Activated T-cell treated with anti-CD3 and anti-CD28 coated beads, Interleukin-2, amount 50 U/mL, for 48 hours (primary cell): ENCODE results near the gene RGS8.
"Not testable (repeated sequence)": the region's sequence is repeated elsewhere in the genome, so short reads cannot be mapped to it uniquely, and the experiment has no call there.

ENCODE experiments used
- DNase-seq, 2 experiments: peaks; one replicate each; pipeline ENCODE4 v3.0.0-alpha.2; 2020

RGS8 gene

GRCh38 chr1:182700351-182700709, 15.9 kb upstream of the RGS8 start:
- DNase-seq: no peak

DNA sequence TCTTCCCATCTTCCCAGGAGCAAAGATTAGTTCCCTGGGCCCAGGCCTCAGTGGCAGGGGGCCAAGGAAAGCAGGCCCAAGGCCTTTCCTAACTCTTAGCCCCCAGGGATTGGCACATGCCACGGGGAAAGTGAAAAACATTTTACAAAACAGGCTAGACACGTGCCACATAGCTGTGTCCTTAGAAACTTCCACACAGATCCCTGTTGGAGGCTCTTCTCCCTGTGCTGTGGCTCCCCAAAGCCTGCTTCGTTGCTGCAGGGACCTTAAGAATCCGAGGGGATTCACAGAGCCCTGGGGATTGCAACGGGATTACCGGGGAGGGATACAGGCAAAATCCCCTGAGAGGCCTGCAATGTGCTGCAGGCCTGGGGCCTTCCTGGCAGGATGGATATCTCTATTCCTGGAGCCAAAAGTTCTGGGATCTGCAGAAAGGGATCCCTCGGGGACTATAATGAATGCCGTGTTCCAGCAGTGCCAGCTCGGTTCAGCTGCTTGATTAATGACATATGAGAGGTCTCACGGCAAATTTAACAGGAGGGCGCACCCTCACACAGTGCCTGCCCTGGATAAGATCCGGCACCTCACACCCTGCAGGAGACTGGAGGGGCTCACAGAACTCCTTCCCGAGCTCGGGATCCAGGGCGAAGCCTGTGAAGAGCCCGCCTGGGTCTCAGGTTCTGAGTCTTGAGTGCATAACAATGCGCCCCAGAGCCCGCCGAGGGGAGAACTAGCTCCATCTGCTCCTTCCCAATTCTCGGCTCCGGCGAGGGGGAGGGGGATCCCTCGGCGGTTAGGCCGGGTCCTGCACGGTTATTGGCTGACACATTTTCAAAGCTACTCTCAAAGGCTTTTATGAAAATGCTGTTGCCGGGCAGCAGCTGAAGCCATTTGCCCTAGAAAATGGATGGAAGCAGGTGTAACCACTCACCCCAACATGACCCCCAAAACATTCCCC, 15.3 kb upstream of the RGS8 start:
- DNase-seq: no peak

GRCh38 chr1:182698971-182699370, 14.6 kb upstream of the RGS8 start:
- no peak for DNase-seq

DNA sequence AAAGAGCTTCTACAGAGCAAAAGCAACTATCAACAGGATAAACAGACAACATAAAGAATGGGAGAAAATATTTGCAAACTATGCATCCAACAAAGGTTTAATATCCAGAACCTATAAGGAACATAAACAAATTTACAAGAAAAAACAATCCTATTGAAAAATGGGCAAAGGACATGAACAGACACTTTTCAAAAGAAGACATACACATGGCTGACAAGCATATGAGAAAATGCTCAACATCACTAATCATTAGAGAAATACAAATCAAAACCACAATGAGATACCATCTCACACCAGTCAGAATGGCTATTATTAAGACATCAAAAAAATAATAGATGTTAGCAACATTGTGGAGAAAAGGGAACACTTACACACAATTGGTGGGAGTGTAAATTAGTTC, 8.8 kb upstream of the RGS8 start:
- DNase-seq: not testable (repeated sequence)

- DNase-seq: no peak
Observed at GRCh38 chr1:182690886-182691443, 6.6 kb upstream of the RGS8 start.

- no peak for DNase-seq
Observed at GRCh38 chr1:182688436-182689205, 4.2 kb upstream of the RGS8 start.

- no peak for DNase-seq
Observed at GRCh38 chr1:182687361-182687760, 3.0 kb upstream of the RGS8 start.

GRCh38 chr1:182686446-182686845, 2.1 kb upstream of the RGS8 start:
- DNase-seq: no peak

- no peak for DNase-seq
Observed at GRCh38 chr1:182685215-182685614, 828 bp upstream of the RGS8 start.

DNA sequence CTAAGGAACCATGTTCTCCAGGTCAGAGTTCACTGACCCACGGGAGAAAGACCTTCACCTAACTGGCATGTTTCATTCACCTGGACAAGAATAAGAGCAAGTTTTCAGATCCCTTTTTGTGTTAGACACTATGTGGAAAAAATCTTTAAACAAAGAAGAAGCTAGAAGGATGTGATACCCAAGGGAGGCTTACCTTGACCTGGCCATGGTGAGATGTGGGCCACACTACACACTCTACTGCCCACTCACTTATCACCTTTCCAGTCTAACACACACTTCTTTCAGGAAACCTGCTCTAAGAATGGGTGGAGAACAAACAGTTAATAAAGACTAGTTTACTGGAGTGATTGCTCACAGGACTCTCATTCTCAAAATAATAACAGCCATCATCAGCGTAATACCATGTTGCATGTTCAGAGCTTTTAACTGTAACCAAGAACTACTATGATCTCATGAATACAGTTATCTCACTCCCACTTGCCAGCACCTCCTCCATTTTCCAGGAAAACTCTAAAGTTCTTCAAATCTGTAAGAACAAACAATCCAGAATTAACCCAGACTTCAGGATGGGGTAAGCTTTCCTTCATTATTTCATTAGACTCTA, 1.4 kb downstream of the RGS8 start:
- DNase-seq: no peak

DNA sequence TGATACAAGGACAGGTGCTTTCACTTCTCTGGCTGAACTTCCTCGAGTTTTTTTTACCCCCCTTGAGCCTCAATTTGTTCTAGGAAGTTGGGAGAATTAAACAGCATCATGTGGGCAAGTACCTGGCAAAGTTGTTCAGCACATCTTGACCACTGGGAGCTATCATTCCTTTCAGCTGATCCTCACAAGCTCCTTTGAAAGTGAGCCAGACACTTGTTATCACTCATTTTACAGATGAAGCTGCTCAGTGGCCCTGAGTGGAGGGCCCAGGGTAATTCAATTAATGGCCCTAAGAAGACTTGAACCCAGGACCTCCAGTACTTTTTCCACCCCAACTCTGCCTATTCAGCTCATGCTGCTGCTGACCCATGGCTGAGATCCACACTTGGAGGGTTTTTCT, 2.0 kb downstream of the RGS8 start:
- no peak for DNase-seq

GRCh38 chr1:182681568-182681912, 2.8 kb downstream of the RGS8 start:
- no peak for DNase-seq

DNA sequence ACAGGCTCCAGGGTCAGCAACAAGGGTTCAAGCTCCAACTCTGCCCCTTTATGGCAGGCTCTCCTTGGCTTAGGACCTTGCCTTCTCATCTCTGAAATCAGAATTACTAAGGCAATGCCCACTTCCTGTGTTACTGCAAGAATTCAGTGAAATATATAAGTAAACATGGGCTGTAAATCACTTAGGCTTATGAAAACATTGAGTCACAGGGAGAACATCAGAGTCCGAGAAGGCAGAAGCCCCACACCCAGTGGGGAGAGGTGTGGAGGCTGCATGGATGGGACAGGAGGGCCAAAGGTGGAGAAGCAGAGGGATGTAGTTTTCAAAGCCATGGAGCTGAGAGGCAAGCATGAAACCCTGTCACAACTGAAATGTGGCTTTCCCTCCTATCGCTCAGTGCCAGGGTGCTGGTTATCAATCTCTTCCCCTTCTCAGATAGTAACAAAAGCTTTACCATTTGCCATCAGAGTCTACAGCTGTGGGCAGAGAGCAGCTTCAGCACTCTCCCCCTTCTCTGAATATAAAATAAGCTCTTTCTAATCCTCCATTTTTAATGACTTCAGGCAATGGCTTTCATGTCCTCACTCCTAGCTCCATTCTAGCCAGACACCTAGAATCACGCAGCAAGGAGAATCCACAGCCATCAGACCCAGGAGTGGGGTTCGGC, 3.4 kb downstream of the RGS8 start:
- DNase-seq: no peak

DNA sequence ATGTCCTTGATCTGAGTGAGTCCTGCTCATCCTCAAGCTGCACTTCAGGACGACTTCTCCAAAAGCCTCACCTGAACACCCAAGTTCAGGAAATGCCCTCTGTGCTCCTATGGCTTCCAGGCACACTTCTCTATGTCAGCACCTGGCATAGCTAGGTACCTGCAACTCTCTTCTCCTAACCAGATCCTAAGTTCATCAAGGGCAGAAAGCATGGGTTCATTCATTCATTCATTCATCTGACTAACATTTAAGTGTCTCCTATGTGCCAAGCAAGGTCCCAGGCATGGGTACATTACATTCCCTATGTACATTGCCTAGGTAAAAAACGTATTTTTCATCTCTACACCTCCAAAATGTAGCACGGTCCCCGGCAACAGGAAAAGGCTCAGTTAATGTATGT, 4.0 kb downstream of the RGS8 start:
- DNase-seq: no peak

GRCh38 chr1:182679684-182680083, 4.7 kb downstream of the RGS8 start:
- no peak for DNase-seq

DNA sequence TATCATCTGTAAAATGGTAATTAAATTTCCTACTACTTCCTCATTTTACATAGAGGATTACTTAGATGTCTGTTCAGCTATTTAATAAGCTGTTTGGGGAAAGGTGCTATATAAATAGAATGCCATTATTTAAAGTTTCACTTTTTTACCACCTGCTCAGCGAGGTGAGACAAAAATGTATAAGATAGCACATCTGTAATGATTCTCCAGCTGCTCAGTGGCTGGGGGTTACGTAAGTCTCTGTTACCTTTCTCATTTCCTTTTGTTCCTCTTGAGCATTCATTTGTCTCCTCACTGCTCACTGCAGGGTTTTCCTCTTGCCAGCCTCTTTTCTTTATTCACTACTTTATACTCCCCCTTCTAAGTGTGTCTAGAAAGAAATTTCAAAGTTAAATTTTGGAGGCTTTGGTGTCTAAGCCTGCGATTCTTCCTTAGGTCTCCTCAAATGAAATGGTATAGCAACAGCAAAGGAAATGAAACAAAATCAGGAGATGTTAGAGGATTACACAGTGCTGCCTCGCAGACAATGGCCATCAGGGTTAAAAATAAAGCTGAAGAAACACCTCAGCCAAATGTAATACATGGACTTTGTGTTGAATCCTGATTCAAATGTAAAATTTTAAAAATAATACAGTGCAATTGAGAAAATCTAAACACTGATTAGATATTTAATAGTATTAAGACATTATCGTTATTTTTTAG, 6.8 kb downstream of the RGS8 start:
- no peak for DNase-seq

DNA sequence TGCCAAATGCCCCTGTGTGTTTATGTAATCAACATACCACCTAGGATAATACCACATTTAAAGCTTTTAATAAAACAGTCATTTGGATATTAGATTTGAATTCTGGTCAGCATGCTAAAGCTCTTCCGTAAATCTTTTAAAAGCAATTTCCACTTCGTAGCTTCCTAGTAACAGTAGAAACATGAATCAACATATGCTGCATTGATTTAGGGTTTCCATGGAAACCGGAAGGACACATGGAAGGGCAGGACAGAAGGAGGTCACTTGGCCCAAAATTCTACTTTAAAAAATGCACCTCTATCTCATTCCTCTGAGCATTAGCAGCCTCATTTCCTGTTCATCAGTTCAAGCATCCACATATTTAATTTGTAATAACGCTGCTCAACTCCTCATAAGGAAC, 8.1 kb downstream of the RGS8 start:
- DNase-seq: no peak

- DNase-seq: no peak
Observed at GRCh38 chr1:182674346-182675246, 9.8 kb downstream of the RGS8 start.

- DNase-seq: no peak
Observed at GRCh38 chr1:182672487-182672836, 11.9 kb downstream of the RGS8 start.

- DNase-seq: no peak
Observed at GRCh38 chr1:182671750-182672486, 12.5 kb downstream of the RGS8 start.
